GM18951 (cell line): ENCODE measurements around the gene IL21R.
A peak's percentile ranks its signal among the peaks of the same experiment; 100 is the strongest.

ENCODE experiments used
- POLR2A ChIP-seq: IDR thresholded peaks from 4 replicates; pipeline ENCODE4 v1.6.1; 2011; ENCODE audit warnings: mild to moderate bottlenecking; ENCODE audit not compliant: insufficient read length, insufficient read depth; ENCODE audit errors: extremely low read depth
- in situ Hi-C: fragments of 300-500 bp; cut with MboI; formaldehyde crosslinking; loops from one replicate; pipeline ENCODE4 v1.12.0; 2022; ENCODE audit warnings: low sequenced_read_pairs, mixed read lengths, inconsistent platforms; ENCODE audit not compliant: unreplicated experiment

IL21R gene

GRCh38 chr16:27366687-27367460, 35.1 kb upstream of the IL21R start:
- no peak for TF ChIP-seq POLR2A
- in situ Hi-C loops = no loop called here

- TF ChIP-seq POLR2A = no peak
- in situ Hi-C loops = no loop called here
Observed at GRCh38 chr16:27367461-27368357, 34.3 kb upstream of the IL21R start.

- in situ Hi-C loops = no loop called here
- TF ChIP-seq POLR2A = no peak
Observed at GRCh38 chr16:27368358-27368722, 33.6 kb upstream of the IL21R start.

GRCh38 chr16:27369806-27370205, 32.2 kb upstream of the IL21R start:
- in situ Hi-C loops = no loop called here
- no peak for TF ChIP-seq POLR2A

- TF ChIP-seq POLR2A = no peak
- in situ Hi-C loops = no loop called here
Observed at GRCh38 chr16:27370318-27370717, 31.7 kb upstream of the IL21R start.

GRCh38 chr16:27373312-27373711, 28.7 kb upstream of the IL21R start:
- in situ Hi-C loops = no loop called here
- no peak for TF ChIP-seq POLR2A

GRCh38 chr16:27374221-27374803, 27.7 kb upstream of the IL21R start:
- in situ Hi-C loops = no loop called here

GRCh38 chr16:27374804-27375425, 27.1 kb upstream of the IL21R start:
- in situ Hi-C loops = no loop called here
- TF ChIP-seq POLR2A = peak; percentile 64

More at GRCh38 chr16:27374221-27374803, 27.7 kb upstream of the IL21R start:
- no peak for TF ChIP-seq POLR2A

GRCh38 chr16:27377666-27378485, 24.1 kb upstream of the IL21R start:
- no peak for TF ChIP-seq POLR2A
- in situ Hi-C loops = no loop called here

- no peak for TF ChIP-seq POLR2A
- in situ Hi-C loops = no loop called here
Observed at GRCh38 chr16:27378871-27379481, 23.0 kb upstream of the IL21R start.

- TF ChIP-seq POLR2A = no peak
- in situ Hi-C loops = no loop called here
Observed at GRCh38 chr16:27379919-27380318, 22.1 kb upstream of the IL21R start.

- TF ChIP-seq POLR2A = no peak
- in situ Hi-C loops = no loop called here
Observed at GRCh38 chr16:27381236-27381635, 20.7 kb upstream of the IL21R start.
